ENCODE data around the gene CSTB.
A peak's percentile ranks its signal among the peaks of the same experiment; 100 is the strongest.

Gene CSTB

DNA sequence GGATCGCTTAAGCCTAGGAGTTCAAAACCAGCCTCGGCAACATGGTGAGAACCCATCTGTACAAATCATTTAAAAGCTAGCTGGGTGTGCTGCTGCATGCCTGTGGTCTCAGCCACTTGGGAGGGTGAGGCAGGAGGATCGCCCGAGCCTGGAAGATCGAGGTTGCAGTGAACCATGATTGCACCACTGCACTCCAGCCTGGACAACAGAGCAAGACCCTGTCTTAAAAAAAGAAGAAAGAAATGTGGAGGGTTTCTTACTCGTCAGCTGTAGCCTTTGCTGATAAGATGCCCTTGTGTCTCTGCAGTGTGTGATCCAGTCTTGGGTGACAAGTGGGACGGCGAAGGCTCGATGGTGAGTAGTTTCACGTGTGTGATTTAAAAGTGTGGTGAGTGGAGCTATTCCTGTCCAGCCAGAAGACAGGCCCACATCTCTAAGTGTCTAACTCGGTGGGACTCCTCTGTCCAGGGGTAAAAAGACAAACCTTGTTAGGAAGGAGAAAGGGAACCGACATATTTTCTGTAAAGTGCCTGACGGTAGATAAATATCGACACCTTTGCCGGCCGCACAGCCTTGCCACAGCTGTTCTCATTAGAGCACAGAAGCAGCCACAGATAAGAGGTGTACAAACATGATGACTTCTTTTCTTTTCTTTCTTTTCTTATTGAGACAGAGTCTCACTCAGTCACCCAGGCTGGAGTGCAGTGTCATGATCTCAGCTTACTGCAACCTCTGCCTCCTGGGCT, 30.2 kb downstream of the CSTB start:
- DNase-seq, result no peak

- no peak for DNase-seq
Measured at GRCh38 chr21:43744725-43745124, 31.4 kb downstream of the CSTB start.

DNA sequence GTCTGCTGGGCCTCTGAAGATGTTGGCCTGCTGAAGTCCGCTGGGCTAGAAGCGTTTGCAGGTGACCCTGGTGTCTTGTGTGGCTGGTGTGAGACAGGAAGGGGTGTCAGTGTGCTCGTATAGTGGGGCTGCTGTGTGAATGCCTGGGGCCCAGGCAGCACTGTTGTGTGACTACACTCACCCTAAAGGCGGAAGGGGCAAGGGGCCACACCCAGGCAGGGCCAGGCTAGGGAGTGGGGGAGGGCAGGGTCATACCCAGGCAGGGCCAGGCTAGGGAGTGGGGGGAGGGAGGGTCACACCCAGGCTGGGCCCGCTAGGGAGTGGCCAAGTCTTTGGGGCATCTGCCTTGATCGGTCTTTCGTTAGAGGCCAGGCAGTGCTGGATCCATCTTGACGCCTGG, 32.2 kb downstream of the CSTB start:
- no peak for DNase-seq

GRCh38 chr21:43741423-43742096, 34.5 kb downstream of the CSTB start:
- DNase-seq, result no peak

DNA sequence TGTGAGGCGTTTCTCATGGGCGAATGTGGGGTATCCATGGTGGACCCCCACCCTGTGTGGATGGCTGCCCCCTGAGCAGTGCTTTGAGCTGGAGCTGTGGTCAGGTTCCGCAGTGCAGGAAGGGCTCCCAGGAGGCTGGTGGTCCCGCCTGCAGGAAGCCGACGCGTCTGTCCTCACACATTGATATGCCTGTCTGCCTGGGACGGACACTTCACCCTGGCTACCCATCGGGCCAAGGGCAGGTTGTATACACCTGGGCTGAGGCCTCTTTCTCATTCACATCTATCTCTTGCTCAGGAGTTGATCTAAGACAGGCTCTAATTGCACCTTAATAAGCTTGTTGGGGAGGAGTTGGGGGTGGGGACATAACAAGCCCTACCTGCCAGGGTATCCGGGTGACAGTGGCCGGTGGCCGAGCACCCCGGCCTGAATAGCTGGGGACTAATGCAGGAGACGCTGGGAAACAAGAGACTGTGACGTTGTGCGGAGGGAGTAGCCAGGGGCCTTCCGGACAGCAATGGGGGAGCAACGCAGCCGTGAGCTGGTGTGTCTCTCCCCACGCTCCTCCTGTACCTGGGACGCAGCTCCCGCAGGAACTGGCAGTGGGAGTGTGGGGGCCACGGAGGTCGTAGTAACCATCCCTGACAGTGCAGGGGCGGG, 35.5 kb downstream of the CSTB start:
- DNase-seq, result no peak

GRCh38 chr21:43739621-43740435, 36.3 kb downstream of the CSTB start:
- no peak for DNase-seq

GRCh38 chr21:43737158-43737950, 38.8 kb downstream of the CSTB start:
- no peak for DNase-seq

DNA sequence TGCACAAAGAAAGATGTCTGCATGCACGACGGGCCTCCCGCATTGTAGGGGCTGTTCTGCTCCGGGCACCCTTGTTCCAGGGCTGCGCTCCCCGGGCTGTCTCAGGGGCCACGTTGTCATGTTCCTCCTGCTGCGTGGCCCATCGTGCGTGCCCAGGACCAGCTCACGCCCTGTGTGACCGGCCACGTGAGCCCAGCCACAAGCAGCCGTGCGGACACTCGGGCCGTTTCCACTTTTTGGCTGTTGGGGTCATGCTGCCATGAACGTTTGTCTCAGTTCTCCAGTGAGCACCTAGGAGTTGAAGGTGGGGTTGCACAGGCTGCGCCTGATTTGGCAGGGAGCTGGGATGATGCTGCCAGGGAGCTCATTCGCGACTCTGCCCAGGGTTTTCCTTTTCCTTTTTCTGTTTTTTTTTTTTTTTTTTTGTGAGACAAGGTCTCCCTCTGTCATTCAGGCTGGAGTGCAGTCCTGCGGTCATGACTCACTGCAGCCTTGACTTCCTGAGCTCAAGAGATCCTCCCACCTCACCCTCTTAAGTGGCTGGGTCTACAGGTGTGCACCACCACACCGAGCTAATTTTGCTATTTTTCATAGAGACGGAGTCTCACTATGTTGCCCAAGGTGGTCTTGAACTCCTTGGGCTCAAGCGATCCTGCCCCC, 39.8 kb downstream of the CSTB start:
- no peak for DNase-seq

DNA sequence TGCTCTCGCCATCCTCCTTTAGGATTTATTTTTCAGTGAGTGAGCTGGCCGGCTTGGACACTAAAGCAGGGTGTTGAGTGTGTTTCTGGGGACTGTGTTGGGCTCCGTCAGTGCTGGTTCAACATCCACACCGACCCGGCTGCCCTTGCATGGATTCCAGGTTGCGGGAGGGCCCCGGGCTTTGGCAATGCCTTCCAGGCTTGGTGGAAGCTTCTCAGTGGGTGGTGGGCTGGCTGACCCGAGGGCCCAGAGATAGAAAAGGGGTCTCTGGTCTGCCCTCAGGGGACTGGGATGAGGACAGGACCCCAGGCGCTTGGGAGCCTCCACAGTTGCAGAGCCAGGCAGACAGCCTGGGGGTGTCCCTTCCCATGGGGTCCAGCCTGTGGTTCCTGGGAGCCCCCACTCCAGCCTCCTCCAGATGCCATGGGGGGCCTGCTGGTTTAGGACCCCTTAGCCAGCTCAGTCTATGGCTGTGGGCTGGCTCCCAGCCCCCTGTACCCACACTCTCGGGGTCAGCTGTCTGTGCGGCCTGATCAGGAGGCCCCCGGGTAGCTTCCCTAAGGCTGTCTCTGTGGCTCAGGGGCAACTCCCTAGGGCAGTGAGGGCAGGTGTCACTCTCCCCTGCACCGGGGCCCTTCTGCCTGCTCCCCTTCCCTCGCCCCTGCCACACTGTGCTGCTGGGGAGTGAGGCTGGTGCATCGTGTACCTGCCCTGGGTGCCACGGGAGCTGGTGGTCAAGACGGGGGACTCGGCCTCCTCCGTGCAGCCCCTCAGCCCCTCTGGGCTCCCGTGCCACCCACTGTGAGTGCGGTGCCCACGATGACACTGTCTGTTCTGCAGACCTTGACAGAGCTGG, 40.6 kb downstream of the CSTB start:
- DNase-seq, result no peak

DNA sequence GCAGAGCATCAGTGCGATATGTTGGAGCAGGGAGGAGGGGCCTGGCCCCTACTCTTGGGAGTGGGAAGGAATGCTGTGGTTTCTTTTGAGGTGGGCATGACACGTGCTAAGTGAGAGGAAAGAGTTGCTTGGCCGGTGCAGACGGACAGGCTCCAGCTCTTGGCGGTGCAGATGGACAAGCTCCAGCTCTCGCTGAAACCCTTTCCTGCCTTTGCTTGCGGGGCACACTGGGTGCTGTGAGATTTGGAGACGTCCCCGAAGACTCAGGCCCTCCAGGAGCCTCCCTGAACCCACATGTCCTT, 41.2 kb downstream of the CSTB start:
- no peak for DNase-seq

- DNase-seq, result no peak
Measured at GRCh38 chr21:43734131-43734927, 41.8 kb downstream of the CSTB start.

DNA sequence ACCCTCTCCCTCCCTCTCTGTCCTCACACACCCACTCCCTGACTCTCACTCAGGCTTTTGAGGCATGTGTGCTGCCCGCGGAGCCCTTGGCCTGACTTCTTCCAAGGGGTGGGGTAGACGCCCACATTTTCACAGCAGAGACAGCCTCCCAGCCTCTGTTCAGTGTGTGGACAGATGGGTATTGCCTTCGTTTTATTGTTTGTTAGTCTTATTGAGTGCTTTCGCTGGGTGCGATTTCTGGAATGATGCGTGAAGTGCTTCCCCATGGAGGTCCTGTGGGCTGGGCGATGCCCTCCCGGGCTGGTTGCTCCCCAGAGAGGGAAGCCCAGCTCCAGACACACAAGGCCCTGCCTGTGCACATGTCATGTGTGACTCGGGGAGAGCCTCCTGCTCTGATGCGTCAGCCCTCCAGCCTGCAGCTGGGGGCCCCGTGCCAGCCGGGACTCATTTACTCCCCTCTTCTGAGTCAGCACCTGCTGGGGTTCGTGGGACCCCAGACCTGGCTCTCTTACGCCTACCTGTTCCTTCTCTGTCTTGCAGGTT, 42.5 kb downstream of the CSTB start:
- DNase-seq, result no peak

GRCh38 chr21:43733060-43733459, 43.0 kb downstream of the CSTB start:
- no peak for DNase-seq

GRCh38 chr21:43731891-43732711, 44.0 kb downstream of the CSTB start:
- DNase-seq, result no peak

GRCh38 chr21:43731476-43731875, 44.6 kb downstream of the CSTB start:
- no peak for DNase-seq

GRCh38 chr21:43728467-43729390, 47.4 kb downstream of the CSTB start:
- DNase-seq, result peak; percentile 74 to 88

DNA sequence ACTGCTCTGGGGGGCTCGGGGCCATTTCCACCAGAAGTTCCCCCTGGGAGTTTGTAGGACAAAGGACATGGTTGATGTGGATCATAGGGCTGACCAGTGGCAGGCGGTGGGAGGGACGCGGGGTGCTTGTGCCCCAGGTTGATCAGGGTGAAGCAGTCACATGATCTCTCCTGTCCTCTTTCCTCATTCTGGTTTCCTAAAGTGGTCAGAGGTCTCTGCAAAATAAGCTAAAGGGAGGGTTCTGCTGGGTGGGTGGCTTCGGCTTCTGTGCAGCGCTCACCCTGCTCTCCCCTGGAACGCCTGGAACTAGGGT, 48.0 kb downstream of the CSTB start:
- no peak for DNase-seq
